NCI-H748 (cell line): ENCODE results near the gene CFDP1.
"Not testable (repeated sequence)": the region's sequence is repeated elsewhere in the genome, so short reads cannot be mapped to it uniquely, and the experiment has no call there.

ENCODE experiments used
- DNase-seq: peaks from one replicate; lab custom pipeline; 2025; ENCODE audit not compliant: unreplicated experiment; lab: John Stamatoyannopoulos, UW

CFDP1 gene

GRCh38 chr16:75301804-75302203 lies 131.5 kb downstream of the CFDP1 start:
- DNase-seq = no peak

GRCh38 chr16:75298267-75298666 lies 135.0 kb downstream of the CFDP1 start:
- DNase-seq = no peak

GRCh38 chr16:75296606-75297005 lies 136.7 kb downstream of the CFDP1 start:
- no peak for DNase-seq

GRCh38 chr16:75294773-75295459 lies 138.4 kb downstream of the CFDP1 start:
- no peak for DNase-seq

GRCh38 chr16:75293772-75294171 lies 139.5 kb downstream of the CFDP1 start:
- DNase-seq = no peak

GRCh38 chr16:75293173-75293572 lies 140.1 kb downstream of the CFDP1 start:
- DNase-seq = no peak

GRCh38 chr16:75292691-75293090 lies 140.6 kb downstream of the CFDP1 start:
- no peak for DNase-seq

GRCh38 chr16:75289189-75289588 lies 144.1 kb downstream of the CFDP1 start:
- no peak for DNase-seq

- no peak for DNase-seq
These were observed 144.6 kb downstream of the CFDP1 start for GRCh38 chr16:75288596-75289120.

- DNase-seq = no peak
These were observed 145.1 kb downstream of the CFDP1 start for GRCh38 chr16:75288181-75288580.

- no peak for DNase-seq
These were observed 145.6 kb downstream of the CFDP1 start for GRCh38 chr16:75287708-75288107.

- no peak for DNase-seq
These were observed 146.9 kb downstream of the CFDP1 start for GRCh38 chr16:75286389-75286788.

GRCh38 chr16:75282466-75283281 lies 150.6 kb downstream of the CFDP1 start:
- DNase-seq = peak; percentile 6

- no peak for DNase-seq
These were observed 151.5 kb downstream of the CFDP1 start for GRCh38 chr16:75281826-75282225.

GRCh38 chr16:75281009-75281408 lies 152.3 kb downstream of the CFDP1 start:
- not testable (repeated sequence) for DNase-seq

GRCh38 chr16:75280331-75280804 lies 152.9 kb downstream of the CFDP1 start:
- DNase-seq = no peak

- DNase-seq = peak; percentile 37
These were observed 154.0 kb downstream of the CFDP1 start for GRCh38 chr16:75279305-75279704.

- DNase-seq = no peak
These were observed 160.0 kb downstream of the CFDP1 start for GRCh38 chr16:75273054-75273925.

- DNase-seq = not testable (repeated sequence)
These were observed 160.7 kb downstream of the CFDP1 start for GRCh38 chr16:75272629-75273028.

GRCh38 chr16:75272097-75272551 lies 161.2 kb downstream of the CFDP1 start:
- DNase-seq = no peak
